HL-60 (cell line): ENCODE results near the gene DHODH.

Experiments
- DNase-seq, 2 experiments: peaks; one replicate each; pipeline ENCODE4 v3.0.0-alpha.2; 2010 to 2020; ENCODE audit warnings: low read depth in 1 of 2, low spot score in 1 of 2
- H3K27ac ChIP-seq: fragments of 250-450 bp; sonication (Bioruptor Pico); replicated peaks from 2 replicates; pipeline ENCODE4 v1.5.1; 2020; ENCODE audit warnings: mild to moderate bottlenecking, moderate library complexity
- H3K27me3 ChIP-seq: fragments of 250-450 bp; sonication (Bioruptor Pico); 2 replicates; pipeline ENCODE4 v1.5.1; 2021; ENCODE audit warnings: mild to moderate bottlenecking, moderate library complexity; ENCODE audit not compliant: insufficient read depth, poor library complexity, severe bottlenecking
- H3K4me3 ChIP-seq: replicated peaks from 2 replicates; pipeline ENCODE4 v1.5.1; 2011; ENCODE audit warnings: mild to moderate bottlenecking, control low read depth, low read length; ENCODE audit not compliant: insufficient read depth
- CTCF ChIP-seq: IDR thresholded peaks from one replicate; pipeline ENCODE4 v1.5.1; 2011; ENCODE audit warnings: low read length, control low read depth, inconsistent platforms; ENCODE audit not compliant: insufficient read depth
- GABPA ChIP-seq: IDR thresholded peaks from 2 replicates; pipeline ENCODE4 v1.6.1; 2012; ENCODE audit warnings: low read depth
- POLR2AphosphoS5 ChIP-seq: IDR thresholded peaks from 2 replicates; pipeline ENCODE4 v1.6.1; 2012; ENCODE audit warnings: low read depth
- REST ChIP-seq: IDR thresholded peaks from 2 replicates; pipeline ENCODE4 v1.6.1; 2012; ENCODE audit warnings: low read depth; ENCODE audit not compliant: insufficient replicate concordance
- SPI1 ChIP-seq: IDR thresholded peaks from 2 replicates; pipeline ENCODE4 v1.6.1; 2012; ENCODE audit warnings: low read depth, mild to moderate bottlenecking, borderline replicate concordance

The DHODH gene

GRCh38 chr16:72025404-72026114 is 17.0 kb downstream of the DHODH start:
- TF ChIP-seq REST (no peak), SPI1 (no peak), POLR2AphosphoS5 (no peak), CTCF (no peak), GABPA (no peak)
- H3K27ac ChIP-seq = no peak overlapping the region
- DNase-seq = no peak
- no peaks in the 10 kb centered on the region for H3K27me3 ChIP-seq
- H3K4me3 ChIP-seq = no peak overlapping the region

GRCh38 chr16:72027669-72028378 is 19.3 kb downstream of the DHODH start:
- no peak for TF ChIP-seq GABPA
- no peak for TF ChIP-seq POLR2AphosphoS5
- no peak for DNase-seq
- Histone ChIP-seq H3K27me3 (no peaks in the 10 kb centered on the region), H3K27ac (no peak overlapping the region), H3K4me3 (no peak overlapping the region)

- Histone ChIP-seq H3K4me3 (no peak overlapping the region), H3K27ac (no peak overlapping the region), H3K27me3 (no peaks in the 10 kb centered on the region)
- peak in 1 of 2 experiments; percentile 32 for DNase-seq
- TF ChIP-seq POLR2AphosphoS5 (no peak), CTCF (no peak), GABPA (no peak), SPI1 (no peak), REST (no peak)
Measured at GRCh38 chr16:72029567-72030271, 21.2 kb downstream of the DHODH start.

GRCh38 chr16:72033437-72033836 is 24.9 kb downstream of the DHODH start:
- DNase-seq = no peak
- Histone ChIP-seq H3K27me3 (no peaks in the 10 kb centered on the region), H3K4me3 (no peak overlapping the region), H3K27ac (no peak overlapping the region)
- TF ChIP-seq CTCF = no peak
